Activated B cell treated with CpG ODN at 0.5 μM for 24 hours (primary cell): Measurements from ENCODE around the gene PLA2G2E. TPM values are rescaled to one million over a fixed set of nuclear protein-coding genes. Genes with fewer than 3 reads are reported as not detected.
"Not testable (repeated sequence)": the region's sequence is repeated elsewhere in the genome, so short reads cannot be mapped to it uniquely, and the experiment has no call there.

ENCODE experiments used
- ATAC-seq: fragments of 200-7000 bp; cut with Tn5 transposase; one replicate; pipeline ENCODE4 v1.10.0; 2021; ENCODE audit warnings: low read depth, mild to moderate bottlenecking, moderate library complexity
- CTCF ChIA-PET: fragments of 350-600 bp; sonication (Branson Sonifier 250); formaldehyde crosslinking; loops from one replicate; lab custom pipeline; 2021; ENCODE audit warnings: antibody characterized with exemption; lab: Charles Lee
- POLR2A ChIA-PET: fragments of 350-600 bp; sonication (Branson Sonifier 250); formaldehyde crosslinking; loops from one replicate; lab custom pipeline; 2021; ENCODE audit warnings: antibody characterized with exemption; lab: Charles Lee
- DNase-seq: peaks from one replicate; pipeline ENCODE4 v3.0.0; 2022
- H3K27ac Mint-ChIP-seq: one replicate; pipeline ENCODE4 v1.8.0; 2020; ENCODE audit warnings: mixed read lengths
- H3K27me3 Mint-ChIP-seq: one replicate; pipeline ENCODE4 v1.8.0; 2021; ENCODE audit warnings: mixed read lengths
- H3K36me3 Mint-ChIP-seq: one replicate; pipeline ENCODE4 v1.8.0; 2021; ENCODE audit warnings: low read depth, mixed read lengths
- H3K4me1 Mint-ChIP-seq: one replicate; pipeline ENCODE4 v1.8.0; 2021; ENCODE audit warnings: mixed read lengths
- H3K4me3 Mint-ChIP-seq: one replicate; pipeline ENCODE4 v1.8.0; 2020; ENCODE audit warnings: mild to moderate bottlenecking, mixed read lengths
- H3K9me3 Mint-ChIP-seq: one replicate; pipeline ENCODE4 v1.8.0; 2020; ENCODE audit warnings: mixed read lengths
- intact Hi-C: fragments of 100-400 bp; cut with micrococcal nuclease; formaldehyde crosslinking; loops from one replicate; pipeline ENCODE4 v1.15.1; 2024
- total RNA-seq: library from RNA; stranded (reverse); gene quantifications from 2 replicates; pipeline ENCODE4 v1.2.3, GENCODE V29; 2022
- TF ChIP-seq, protein P1 (sequence below): fragments of 200-600 bp; IDR thresholded peaks from one replicate; pipeline ENCODE4 v1.8.0; 2022; ENCODE audit warnings: antibody characterized with exemption, mild to moderate bottlenecking

Gene PLA2G2E
- total RNA-seq, 1 donor from 2014 or later = not detected

DNA sequence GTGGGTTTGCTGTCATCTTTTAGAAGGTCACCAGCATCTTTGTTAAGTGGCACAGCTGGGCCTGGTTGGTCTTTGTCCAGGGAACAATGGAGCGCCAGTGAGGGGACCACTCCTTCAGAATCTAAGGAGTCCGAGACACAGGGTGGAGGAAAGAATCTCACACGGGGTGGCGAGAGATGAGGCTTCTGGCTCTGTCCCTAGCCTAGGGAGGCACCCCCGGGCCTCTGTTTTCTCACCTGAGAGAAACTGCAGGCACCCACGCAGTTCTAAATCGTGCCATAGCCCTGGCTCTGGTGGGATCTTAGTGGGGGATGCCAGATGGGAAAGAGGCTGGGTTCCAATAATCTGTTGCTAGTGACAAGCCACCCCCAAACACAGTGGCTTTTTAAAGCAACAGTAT is 10.9 kb upstream of the PLA2G2E start:
- Mint-ChIP-seq H3K4me1 (peaks cover 4% of the 10 kb centered on the region), H3K27me3 (no peaks in the 10 kb centered on the region), H3K27ac (no peak overlapping the region), H3K36me3 (no peaks in the 10 kb centered on the region), H3K4me3 (no peak overlapping the region), H3K9me3 (peaks cover 9% of the 10 kb centered on the region)
- POLR2A ChIA-PET = interaction anchor here (0.6 kb wide), 1 partner anchor 189 kb away, joined by 4 read pairs; no protein-coding TSS in a partner anchor
- intact Hi-C loops = no loop called here
- no peak for DNase-seq
- TF ChIP-seq, protein P1, sequence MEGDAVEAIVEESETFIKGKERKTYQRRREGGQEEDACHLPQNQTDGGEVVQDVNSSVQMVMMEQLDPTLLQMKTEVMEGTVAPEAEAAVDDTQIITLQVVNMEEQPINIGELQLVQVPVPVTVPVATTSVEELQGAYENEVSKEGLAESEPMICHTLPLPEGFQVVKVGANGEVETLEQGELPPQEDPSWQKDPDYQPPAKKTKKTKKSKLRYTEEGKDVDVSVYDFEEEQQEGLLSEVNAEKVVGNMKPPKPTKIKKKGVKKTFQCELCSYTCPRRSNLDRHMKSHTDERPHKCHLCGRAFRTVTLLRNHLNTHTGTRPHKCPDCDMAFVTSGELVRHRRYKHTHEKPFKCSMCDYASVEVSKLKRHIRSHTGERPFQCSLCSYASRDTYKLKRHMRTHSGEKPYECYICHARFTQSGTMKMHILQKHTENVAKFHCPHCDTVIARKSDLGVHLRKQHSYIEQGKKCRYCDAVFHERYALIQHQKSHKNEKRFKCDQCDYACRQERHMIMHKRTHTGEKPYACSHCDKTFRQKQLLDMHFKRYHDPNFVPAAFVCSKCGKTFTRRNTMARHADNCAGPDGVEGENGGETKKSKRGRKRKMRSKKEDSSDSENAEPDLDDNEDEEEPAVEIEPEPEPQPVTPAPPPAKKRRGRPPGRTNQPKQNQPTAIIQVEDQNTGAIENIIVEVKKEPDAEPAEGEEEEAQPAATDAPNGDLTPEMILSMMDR = no peak
- no peak for ATAC-seq
- CTCF ChIA-PET = no interaction called here

DNA sequence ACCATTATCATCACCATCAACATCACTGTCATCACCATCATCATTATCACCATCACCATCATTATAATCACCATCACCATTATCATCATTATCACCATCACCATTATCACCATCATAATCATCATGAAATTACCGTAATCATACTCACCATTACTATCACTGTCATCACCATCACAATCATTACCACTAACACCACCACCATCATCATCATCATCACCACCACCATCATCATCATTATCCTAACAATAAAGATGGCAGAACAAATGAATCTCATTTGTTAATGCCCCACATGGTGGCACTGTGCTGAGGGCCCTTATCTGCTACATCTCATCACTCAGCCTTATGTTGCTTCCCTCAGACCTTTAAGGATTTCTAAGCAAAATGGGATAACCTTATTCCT is 9.4 kb upstream of the PLA2G2E start:
- Mint-ChIP-seq H3K4me3 (no peak overlapping the region), H3K4me1 (peaks cover 4% of the 10 kb centered on the region), H3K9me3 (peaks cover 11% of the 10 kb centered on the region), H3K27ac (no peak overlapping the region), H3K27me3 (no peaks in the 10 kb centered on the region), H3K36me3 (no peaks in the 10 kb centered on the region)
- ChIA-PET CTCF (no interaction called here), POLR2A (no interaction called here)
- TF ChIP-seq, protein P1 = no peak
- intact Hi-C loops = no loop called here
- no peak for DNase-seq
- no peak for ATAC-seq

DNA sequence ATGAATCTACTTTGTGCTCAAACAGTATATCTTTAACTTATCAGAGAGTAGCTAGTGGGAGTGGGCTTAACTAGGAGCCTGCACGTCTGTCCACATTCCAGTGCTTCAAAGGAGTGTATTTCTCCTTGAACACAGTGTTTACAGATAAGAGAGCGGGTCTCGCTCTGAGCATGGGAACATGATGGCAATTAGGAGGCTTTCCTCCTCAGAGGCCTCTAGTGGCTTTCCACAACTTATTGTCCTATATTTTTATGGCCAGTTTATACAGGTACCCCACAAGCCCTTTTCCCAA is 3.7 kb upstream of the PLA2G2E start:
- H3K4me3 Mint-ChIP-seq, H3K27ac Mint-ChIP-seq, H3K9me3 Mint-ChIP-seq, H3K4me1 Mint-ChIP-seq, intact Hi-C loops, CTCF ChIA-PET, H3K36me3 Mint-ChIP-seq, POLR2A ChIA-PET, ATAC-seq, H3K27me3 Mint-ChIP-seq, DNase-seq: not testable (repeated sequence)

DNA sequence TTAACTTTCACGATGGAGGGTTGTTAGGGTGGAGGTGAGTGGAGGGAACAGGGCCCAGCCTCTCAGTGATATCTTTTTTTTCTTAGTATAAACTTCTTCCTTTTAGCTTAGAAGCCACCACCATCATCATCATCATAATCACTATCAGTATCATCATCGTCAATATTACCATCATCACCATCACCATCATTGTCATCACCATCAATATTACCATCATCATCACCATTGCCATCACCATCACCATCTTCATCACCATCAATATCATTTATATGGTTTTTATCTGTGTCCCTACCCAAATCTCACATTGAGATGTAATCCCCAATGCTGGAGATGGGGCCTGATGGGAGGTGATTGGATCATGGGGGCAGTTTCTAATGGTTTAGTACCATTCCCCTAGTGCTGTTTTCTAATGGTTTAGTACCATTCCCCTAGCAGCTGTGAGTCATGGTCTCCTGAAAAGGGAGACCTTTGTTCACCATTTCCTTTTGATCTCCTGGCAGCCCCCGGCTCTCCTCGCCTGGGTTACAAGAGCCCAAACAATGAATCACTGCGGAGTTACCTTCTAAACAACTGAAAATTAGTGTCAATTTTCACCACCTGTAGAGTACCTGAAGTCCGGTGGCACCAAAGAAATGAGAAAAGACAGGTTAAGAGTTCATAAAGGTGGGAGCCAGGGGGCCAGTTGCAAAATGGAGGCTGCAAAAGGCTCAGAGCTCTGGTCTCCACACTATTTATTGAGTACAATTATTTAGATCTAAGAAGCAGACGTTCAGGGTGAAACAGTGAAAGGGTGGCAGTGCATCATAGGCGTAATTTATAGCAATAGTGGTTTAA is 3.1 kb upstream of the PLA2G2E start:
- CTCF ChIA-PET = no interaction called here
- H3K4me3 Mint-ChIP-seq = no peak overlapping the region
- no peaks in the 10 kb centered on the region for H3K36me3 Mint-ChIP-seq
- peaks cover 5% of the 10 kb centered on the region for H3K27me3 Mint-ChIP-seq
- DNase-seq (no peak), ATAC-seq (no peak)
- intact Hi-C loops = no loop called here
- H3K9me3 Mint-ChIP-seq = peaks cover 7% of the 10 kb centered on the region
- POLR2A ChIA-PET = no interaction called here
- H3K27ac Mint-ChIP-seq = no peak overlapping the region
- no peaks in the 10 kb centered on the region for H3K4me1 Mint-ChIP-seq
- TF ChIP-seq, protein P1 = no peak

DNA sequence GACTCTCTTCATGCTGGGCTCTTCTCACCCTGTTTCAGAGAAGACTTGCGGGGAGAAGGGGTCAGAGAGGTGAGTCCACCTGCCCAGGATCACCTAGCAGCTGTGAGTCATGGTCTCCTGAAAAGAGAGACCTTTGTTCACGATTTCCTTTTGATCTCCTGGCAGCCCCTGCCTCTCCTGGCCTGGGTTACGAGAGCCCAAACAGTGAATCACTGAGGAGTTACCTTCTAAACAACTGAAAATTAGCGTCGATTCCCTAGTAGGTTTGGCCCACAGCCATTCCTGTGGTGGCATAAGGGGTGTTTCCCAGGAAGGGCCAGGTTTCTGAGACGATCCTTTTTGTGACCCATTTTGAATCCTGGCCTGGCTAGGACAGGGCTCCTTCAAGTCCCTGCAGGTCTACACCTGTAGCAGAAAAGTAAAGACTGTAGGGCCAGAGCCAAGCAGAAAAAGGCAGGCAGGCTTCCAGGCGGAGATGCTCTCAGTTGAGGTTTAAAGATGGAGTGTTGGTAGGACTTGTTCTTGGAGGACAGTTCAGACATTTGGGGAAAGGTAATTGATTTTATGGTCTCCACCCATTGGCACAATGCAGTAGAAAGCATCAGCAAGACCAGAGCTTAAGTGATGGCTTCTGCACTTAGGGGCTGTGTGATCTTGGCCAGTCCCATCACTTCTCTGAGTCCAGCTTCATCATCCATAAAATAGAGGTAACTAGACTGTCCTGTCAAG is 2.1 kb upstream of the PLA2G2E start:
- TF ChIP-seq, protein P1 = no peak
- peaks cover 7% of the 10 kb centered on the region for H3K9me3 Mint-ChIP-seq
- H3K4me1 Mint-ChIP-seq = no peaks in the 10 kb centered on the region
- intact Hi-C loops = no loop called here
- peaks cover 5% of the 10 kb centered on the region for H3K27me3 Mint-ChIP-seq
- ATAC-seq = no peak
- no peak overlapping the region for H3K27ac Mint-ChIP-seq
- H3K36me3 Mint-ChIP-seq = no peaks in the 10 kb centered on the region
- DNase-seq = no peak
- H3K4me3 Mint-ChIP-seq = no peak overlapping the region
- ChIA-PET CTCF (interaction anchor here (1.0 kb wide), 1 partner anchor 609 kb away, joined by 3 read pairs; no protein-coding TSS in a partner anchor), POLR2A (no interaction called here)
